NT2/D1 (cell line): ENCODE measurements around the gene PDE11A.

Experiments
- YY1 ChIP-seq: IDR thresholded peaks from 2 replicates; pipeline ENCODE4 v1.6.1; 2011; ENCODE audit not compliant: insufficient read length, insufficient read depth
- ZNF274 ChIP-seq: IDR thresholded peaks from 2 replicates; pipeline ENCODE4 v1.6.1; 2011; ENCODE audit warnings: mild to moderate bottlenecking, low read depth, low read length

DNA sequence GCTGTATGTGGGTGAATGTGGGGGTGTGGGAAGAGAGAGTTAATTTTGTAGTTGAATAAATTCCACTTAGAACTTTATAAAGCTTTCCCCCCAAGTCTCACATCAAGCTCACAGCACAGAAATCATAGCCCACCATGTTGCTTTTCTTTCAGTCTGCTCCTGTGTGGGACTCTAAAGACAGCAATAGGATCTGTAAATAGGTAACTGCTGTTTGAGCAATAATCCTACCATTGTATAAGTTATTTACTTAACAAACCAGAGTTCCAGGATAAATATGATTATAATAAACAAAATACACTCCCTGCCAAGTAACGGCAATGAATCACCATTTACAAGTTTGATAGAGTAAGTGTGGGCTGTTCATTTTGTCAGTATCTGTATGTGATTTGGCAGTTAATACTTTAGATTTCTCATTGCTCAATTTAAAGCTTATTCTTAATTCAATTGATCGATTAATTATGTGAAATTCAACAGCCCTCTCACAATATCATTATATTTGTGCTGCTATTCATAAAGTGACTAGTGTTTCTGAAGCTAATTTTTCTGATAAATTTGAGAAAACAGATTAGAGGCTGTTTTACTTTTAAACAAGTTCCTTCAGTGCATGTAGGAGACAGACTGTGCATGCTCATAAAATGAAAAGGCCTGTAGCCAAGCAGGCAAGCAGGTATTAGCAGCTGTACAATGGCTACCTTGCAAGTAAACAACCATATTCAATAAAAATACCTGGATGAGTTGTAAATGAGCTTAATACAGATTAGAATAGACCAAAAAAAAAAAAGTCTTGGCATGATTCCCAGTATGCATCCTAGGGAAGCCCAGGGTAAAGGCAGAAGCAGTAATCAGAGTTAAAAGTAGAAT, 142.7 kb downstream of the PDE11A start:
- no peak for TF ChIP-seq ZNF274
- no peak for TF ChIP-seq YY1
